ENCODE measurements around the gene CEP350.

Gene CEP350

GRCh38 chr1:180084867-180085266 lies 130.3 kb downstream of the CEP350 start:
- no peak for TF ChIP-seq CTCF (IDR thresholded peaks at IDR 0.05)

- TF ChIP-seq CTCF (IDR thresholded peaks at IDR 0.05) = no peak
These were observed 130.7 kb downstream of the CEP350 start for GRCh38 chr1:180085331-180085730.

GRCh38 chr1:180092931-180093650 lies 138.5 kb downstream of the CEP350 start:
- TF ChIP-seq CTCF (IDR thresholded peaks at IDR 0.05) = no peak

- no peak for TF ChIP-seq CTCF (IDR thresholded peaks at IDR 0.05)
These were observed 140.2 kb downstream of the CEP350 start for GRCh38 chr1:180094705-180095295.

- no peak for TF ChIP-seq CTCF (IDR thresholded peaks at IDR 0.05)
These were observed 142.1 kb downstream of the CEP350 start for GRCh38 chr1:180096584-180097325.

GRCh38 chr1:180097326-180097605 lies 142.7 kb downstream of the CEP350 start:
- TF ChIP-seq CTCF (IDR thresholded peaks at IDR 0.05) = no peak

- no peak for TF ChIP-seq CTCF (IDR thresholded peaks at IDR 0.05)
These were observed 146.8 kb downstream of the CEP350 start for GRCh38 chr1:180101411-180101810.
